Heart left ventricle (tissue), 13 donors: Measurements from ENCODE around the gene ZNF638.

ENCODE experiments used
- CTCF ChIP-seq, 12 donors: fragments of 200-600 bp; sonication (generic) in 4 of 12; IDR thresholded peaks; one replicate each; pipeline versions ENCODE4 v1.5.0 to v1.8.0; 2018 to 2022; ENCODE audit warnings: antibody characterized with exemption in 12 of 12, mild to moderate bottlenecking in 5 of 12
- POLR2A ChIP-seq, 2 donors: fragments of 450-650 bp; IDR thresholded peaks; one replicate each; pipeline ENCODE4 v1.6.1; 2017; ENCODE audit warnings: antibody characterized with exemption in 2 of 2, mild to moderate bottlenecking in 2 of 2, moderate library complexity in 2 of 2
- donor health status: ischemic (EF 13 %, LVEDD 7.1; RV severe dilation, severe dysfunction).
- donor health status: DM: no; HTN: yes; CAD: no.
- donor health status: DM: no; HTN: no; CAD: no.
- donor health status: ischemic (EF 25% LVEDD 6.9; RV normal size, moderate dysfunction).
- donor health status: ischemic (EF 25% LVEDD 5.7; RV mildly dilated, moderate dysfunction).
- donor health status: ischemic (EF 35%, LVEDD 5.7; RV mildly dilated, moderate dysfunction).
- donor health status: nonischemic (EF 11% LVEDD 7.7; RV severe dilation, severe dysfunction).
- donor health status: DM: yes; HTN: yes; CAD: no.
- donor health status: PGD.
- donor health status: ischemic (EF 29% LVEDD 5.4; RV normal size, mild dysfunction).
- donor health status: nonischemic (EF 23%, LVEDD 6.1; RV moderate dilation, normal function).

GRCh38 chr2:71340176-71340575 is 8.6 kb downstream of the ZNF638 start:
- no peak for TF ChIP-seq CTCF (IDR thresholded peaks at IDR 0.05)
- no peak for TF ChIP-seq POLR2A (IDR thresholded peaks at IDR 0.05)
